IPS-NIHi11 (cell line): Measurements from ENCODE around the gene CDAN1.

Source experiments
- DNase-seq: peaks from one replicate; pipeline ENCODE4 v3.0.0; 2012; ENCODE audit warnings: mixed read lengths, low spot score

The CDAN1 gene

GRCh38 chr15:42733027-42733426 is 3.9 kb downstream of the CDAN1 start:
- no peak for DNase-seq

- DNase-seq, result no peak
Observed at GRCh38 chr15:42732095-42732827, 4.7 kb downstream of the CDAN1 start.

- no peak for DNase-seq
Observed at GRCh38 chr15:42731461-42731860, 5.5 kb downstream of the CDAN1 start.

- no peak for DNase-seq
Observed at GRCh38 chr15:42730536-42730935, 6.4 kb downstream of the CDAN1 start.

GRCh38 chr15:42730135-42730534 is 6.8 kb downstream of the CDAN1 start:
- DNase-seq, result no peak

DNA sequence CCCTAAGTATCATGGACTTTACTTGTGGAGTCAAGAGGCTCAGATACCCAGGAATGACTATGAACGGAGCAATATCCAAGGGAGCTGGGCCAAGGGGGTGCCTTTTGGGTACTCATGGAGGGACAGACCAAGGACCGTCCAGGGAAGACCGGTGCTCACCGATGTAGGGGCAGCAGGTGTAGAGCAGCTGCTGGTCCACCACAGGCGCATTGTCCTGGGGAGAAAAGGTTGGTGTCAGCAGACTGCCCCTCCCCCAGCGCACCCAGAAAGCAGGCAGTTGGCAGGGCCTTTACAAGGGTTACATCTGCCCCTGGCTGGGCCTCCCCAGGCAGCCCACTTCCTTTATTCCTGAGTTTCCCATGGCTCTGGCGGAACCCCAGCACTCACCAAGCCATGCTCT is 7.5 kb downstream of the CDAN1 start:
- DNase-seq, result no peak

DNA sequence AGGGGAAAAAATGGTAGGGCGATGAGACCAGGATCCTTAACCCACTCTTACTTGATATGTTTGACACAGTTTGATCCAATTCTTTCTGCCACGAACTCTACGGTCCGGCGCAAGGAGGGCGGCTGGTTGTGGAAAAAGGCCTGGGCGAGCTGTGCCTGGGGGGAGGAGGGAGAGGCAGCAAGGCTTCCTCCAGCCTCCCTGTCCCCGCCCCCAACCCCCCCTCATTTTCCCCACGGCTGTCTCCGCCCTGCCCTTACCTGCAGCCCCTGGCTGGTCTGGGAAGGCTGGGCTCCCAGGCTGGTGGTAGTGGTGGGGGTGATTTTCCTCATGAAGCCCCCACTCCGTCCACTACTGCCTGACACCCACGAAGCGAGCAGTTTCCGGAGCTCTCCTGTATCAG is 8.0 kb downstream of the CDAN1 start:
- DNase-seq, result peak; percentile 57

DNA sequence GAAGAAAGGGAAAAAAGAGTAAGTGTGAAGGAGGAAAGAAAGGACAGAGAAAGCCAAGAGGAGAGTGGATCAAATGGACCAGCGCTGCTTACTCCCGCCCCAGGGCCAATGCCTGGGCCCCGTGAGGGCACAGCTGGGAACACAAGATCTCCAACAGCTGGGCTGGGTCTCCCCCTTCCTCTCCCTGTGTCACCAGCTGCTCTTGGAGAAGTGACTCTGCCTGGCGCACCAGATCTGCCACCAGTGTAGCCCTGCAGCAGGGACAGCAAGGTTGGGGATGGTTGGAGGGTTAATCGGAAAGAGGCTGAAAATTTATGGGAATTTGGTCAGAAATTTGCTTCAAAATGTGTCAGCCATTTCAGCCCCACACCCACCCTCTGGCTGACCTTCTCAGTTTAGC is 8.4 kb downstream of the CDAN1 start:
- no peak for DNase-seq

DNA sequence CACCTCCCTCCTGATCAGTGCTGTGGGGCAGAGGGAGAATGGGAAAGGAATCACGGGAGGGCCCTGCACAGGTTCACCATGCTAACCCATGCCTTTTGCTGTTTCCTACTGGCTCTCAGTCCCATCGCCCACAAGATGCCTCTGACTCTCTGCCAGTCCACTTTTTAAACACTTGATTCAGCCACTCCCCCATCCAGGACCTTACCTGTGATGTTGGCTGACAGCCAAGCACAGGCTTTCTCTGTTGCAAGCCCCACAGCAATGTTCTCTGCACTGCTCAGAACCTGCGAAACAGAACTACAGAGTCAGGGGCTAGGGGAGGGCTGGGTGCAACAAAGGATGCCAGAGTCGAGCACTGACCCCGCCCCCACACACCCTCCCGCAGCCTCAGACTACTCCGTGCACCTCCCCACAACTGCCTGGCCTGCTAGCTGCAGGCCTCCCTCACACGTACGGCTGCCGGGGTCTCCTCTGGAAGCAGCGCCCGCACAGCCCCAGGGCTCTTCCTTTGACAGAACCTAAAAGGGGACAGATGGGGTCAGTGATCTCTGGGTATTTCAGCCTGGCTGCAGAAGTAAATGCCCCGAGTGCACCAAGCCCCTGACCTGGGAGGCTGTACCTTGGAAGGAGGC is 9.1 kb downstream of the CDAN1 start:
- no peak for DNase-seq

DNA sequence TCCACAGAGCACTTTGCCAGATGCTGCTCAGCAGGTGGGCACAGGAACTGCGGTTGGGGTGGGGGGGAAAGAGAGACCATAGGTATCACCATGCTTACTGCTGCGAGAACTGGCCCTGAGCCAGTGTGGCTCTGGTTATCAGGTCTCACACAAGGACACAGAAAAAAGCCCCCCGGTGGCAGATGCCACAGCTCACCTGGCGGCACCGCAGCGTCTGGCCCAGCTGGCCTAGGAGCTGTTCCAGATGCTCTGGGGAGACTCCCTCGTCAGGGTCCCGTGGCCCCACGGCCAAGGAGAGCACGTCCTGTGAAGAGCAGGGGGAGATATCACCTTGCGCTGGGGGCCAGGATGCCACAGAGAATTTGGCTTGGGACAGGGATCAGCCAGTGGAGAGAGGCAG is 10.8 kb downstream of the CDAN1 start:
- DNase-seq, result no peak

DNA sequence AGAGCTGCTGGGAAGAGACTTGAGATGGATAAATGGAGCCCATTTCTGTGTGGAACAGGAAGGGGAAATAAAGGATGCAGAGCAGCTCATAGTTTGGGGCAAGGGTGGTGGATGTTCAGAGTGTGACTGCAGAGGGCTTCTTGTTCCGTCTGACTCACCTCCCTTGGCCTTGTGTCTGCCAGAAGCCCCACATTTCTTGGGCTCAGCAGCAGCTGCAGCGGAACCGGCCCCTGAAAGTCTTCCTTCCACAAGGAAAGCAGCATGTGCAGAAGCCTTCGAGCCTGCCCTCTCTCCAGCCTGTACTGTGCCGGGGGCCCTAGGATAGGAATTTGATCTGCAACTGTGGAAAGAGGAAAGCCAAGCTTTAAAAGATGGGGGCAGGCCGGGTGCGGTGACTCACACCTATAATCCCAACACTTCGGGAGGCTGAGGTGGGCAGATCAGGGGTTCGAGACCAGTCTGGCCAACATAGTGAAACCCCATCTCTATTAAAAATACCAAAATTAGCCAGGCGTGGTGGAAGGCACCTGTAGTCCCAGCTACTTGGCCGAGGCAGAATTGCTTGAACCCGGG is 11.5 kb downstream of the CDAN1 start:
- DNase-seq, result no peak

GRCh38 chr15:42724276-42724675 is 12.7 kb downstream of the CDAN1 start:
- no peak for DNase-seq

- no peak for DNase-seq
Observed at GRCh38 chr15:42723068-42723467, 13.9 kb downstream of the CDAN1 start.

- no peak for DNase-seq
Observed at GRCh38 chr15:42721916-42722315, 15.0 kb downstream of the CDAN1 start.

GRCh38 chr15:42721016-42721415 is 15.9 kb downstream of the CDAN1 start:
- no peak for DNase-seq

DNA sequence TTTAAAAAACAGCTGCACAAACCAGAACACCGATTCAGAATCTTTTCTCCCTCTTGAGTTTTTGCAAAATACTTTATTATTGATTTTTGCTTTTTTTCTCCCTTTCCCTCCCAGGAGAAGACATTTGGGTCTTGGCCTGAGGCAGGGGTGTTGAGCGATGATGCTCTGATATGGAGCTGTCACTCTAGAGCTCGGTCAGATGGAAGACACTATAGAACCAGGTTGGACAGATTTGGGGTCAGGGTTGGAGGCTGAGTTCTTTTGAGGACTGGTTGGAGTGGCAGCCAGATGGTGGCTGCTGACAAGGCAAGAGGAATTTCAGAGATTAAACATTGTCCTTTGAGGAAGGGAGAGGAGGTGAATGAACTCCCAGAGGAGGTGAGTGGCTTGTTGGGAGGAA is 16.9 kb downstream of the CDAN1 start:
- no peak for DNase-seq

GRCh38 chr15:42719043-42719442 is 17.9 kb downstream of the CDAN1 start:
- no peak for DNase-seq

- DNase-seq, result no peak
Observed at GRCh38 chr15:42716626-42717025, 20.3 kb downstream of the CDAN1 start.

DNA sequence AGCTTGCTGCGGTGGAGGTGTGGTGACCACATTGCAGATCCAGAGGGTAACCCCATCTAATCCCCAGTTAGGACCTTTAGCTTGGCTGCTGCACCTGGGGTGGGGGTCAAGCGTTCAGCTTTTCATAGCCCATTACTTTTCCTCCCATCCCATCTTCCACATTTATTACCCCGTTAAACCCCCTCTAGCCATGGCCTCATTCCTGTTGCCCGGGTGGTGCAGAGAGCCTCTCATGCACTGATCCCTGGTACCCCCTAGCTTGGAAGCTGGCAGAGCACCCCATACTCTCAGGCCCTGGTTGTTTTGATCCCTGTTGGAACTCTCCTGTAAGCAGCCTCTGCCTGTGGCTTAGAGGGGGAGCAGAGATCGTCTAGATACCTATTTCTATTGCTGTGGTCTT is 20.8 kb downstream of the CDAN1 start:
- no peak for DNase-seq

DNA sequence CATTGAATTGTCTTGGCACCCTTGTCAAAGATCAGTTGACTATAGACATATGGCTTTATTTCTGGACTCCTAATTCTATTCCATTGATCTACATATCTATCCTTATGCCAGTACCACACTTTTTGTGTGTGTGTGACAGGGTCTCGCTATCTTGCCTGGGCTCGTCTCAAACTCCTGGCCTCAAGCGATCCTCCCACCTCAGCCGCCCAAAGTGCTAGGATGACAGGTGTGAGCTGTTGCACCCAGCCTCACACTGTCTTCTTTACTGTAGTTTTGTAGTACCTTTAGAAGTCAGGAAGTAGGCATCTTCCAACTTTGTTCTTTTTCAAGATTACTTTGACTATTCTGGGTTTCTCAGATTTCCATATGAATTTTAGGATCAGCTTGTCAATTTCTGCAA is 24.3 kb downstream of the CDAN1 start:
- DNase-seq, result no peak

- no peak for DNase-seq
Observed at GRCh38 chr15:42711746-42712145, 25.2 kb downstream of the CDAN1 start.

DNA sequence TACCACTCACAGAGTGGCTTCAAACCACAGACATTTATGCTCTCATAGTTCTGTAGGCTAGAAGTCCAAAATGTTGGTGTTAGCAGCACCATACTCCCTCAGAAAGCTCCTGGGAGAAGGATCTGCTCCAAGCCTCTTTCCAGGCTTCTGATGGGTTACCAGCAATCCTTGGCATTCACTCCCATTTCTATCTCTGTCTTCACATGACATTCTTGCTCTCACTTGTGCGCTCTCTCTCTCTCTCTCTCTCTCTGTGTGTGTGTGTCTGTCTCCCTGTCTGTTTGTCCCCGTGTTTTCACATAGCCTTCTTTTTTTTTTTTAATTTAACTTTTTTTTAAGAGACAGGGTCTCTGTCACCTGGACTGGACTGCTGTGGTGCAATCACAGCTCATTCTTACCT is 26.3 kb downstream of the CDAN1 start:
- no peak for DNase-seq

- DNase-seq, result no peak
Observed at GRCh38 chr15:42707873-42708544, 28.9 kb downstream of the CDAN1 start.
